GM18861 (cell line): ENCODE data around the gene FN3KRP.

ENCODE experiments used
- ATAC-seq: cut with Tn5 transposase; IDR thresholded peaks from one replicate; pipeline ENCODE4 v1.9.1; 2021; ENCODE audit not compliant: unreplicated experiment

The FN3KRP gene

GRCh38 chr17:82775001-82775823 is 58.7 kb downstream of the FN3KRP start:
- ATAC-seq = no peak

- ATAC-seq = no peak
Measured at GRCh38 chr17:82776454-82776853, 59.9 kb downstream of the FN3KRP start.
